Endothelial cell of umbilical vein (primary cell): ENCODE measurements around the gene REPS2. TPM values are rescaled to one million over a fixed set of nuclear protein-coding genes. Genes with fewer than 3 reads are reported as not detected.

ENCODE experiments used
- BruUV-seq: library from RNA; stranded (reverse); fragments of 400-500 nt; replicated peaks from 2 replicates; lab custom pipeline; 2021; lab: Mats Ljungman, UMichigan
- CTCF ChIA-PET: fragments of 300-600, 350-600 bp; sonication (Branson Sonifier 250); formaldehyde crosslinking; loops from one replicate; lab custom pipeline; 2021; ENCODE audit warnings: antibody characterized with exemption, inconsistent platforms; lab: Charles Lee
- POLR2A ChIA-PET: fragments of 300-600, 350-600 bp; sonication (Branson Sonifier 250); formaldehyde crosslinking; loops from one replicate; lab custom pipeline; 2021; ENCODE audit warnings: antibody characterized with exemption, inconsistent platforms; lab: Charles Lee
- DNase-seq: peaks from one replicate; pipeline ENCODE4 v3.0.0-alpha.2; 2011; ENCODE audit warnings: low read depth, low spot score
- FAIRE-seq: peaks from 2 replicates; lab custom pipeline; 2011; peaks lifted over from hg19 to GRCh38; lab: Jason Lieb, UNC
- H2AFZ ChIP-seq: 2 replicates; pipeline ENCODE4 v1.6.0; 2012; ENCODE audit warnings: low read depth, low read length, control low read depth, inconsistent platforms
- H3K27ac ChIP-seq: 2 replicates; pipeline ENCODE4 v1.5.1; 2011; ENCODE audit warnings: low read depth, mild to moderate bottlenecking, control low read depth, low read length, moderate library complexity; ENCODE audit not compliant: insufficient read depth
- H3K27me3 ChIP-seq, 2 experiments: 2 replicates each; pipeline versions ENCODE4 v1.6.0 to v1.6.1; 2011; ENCODE audit warnings: low read length in 2 of 2, mixed read lengths in 1 of 2; ENCODE audit not compliant: control insufficient read depth in 2 of 2, insufficient read depth in 2 of 2
- H3K36me3 ChIP-seq, 2 experiments: 2 replicates in 1 of 2; 3 replicates in 1 of 2; pipeline ENCODE4 v1.5.1; 2011; ENCODE audit warnings: low read length in 2 of 2, mild to moderate bottlenecking in 1 of 2, moderate library complexity in 1 of 2; ENCODE audit not compliant: control insufficient read depth in 2 of 2, insufficient read depth in 2 of 2; ENCODE audit errors: extremely low read depth in 1 of 2
- H3K4me1 ChIP-seq: 3 replicates; pipeline ENCODE4 v1.5.1; 2011; ENCODE audit warnings: mild to moderate bottlenecking, low read length; ENCODE audit not compliant: control insufficient read depth, insufficient read depth; ENCODE audit errors: extremely low read depth
- H3K4me2 ChIP-seq: 2 replicates; pipeline ENCODE4 v1.6.1; 2011; ENCODE audit warnings: low read length, control low read depth, mixed read lengths; ENCODE audit not compliant: insufficient read depth
- H3K4me3 ChIP-seq, 3 experiments: fragments of 200-600 bp in 1 of 3; sonication (generic), shearing (Covaris generic) in 1 of 3; replicated peaks in 1 of 3; 2 replicates each; pipeline ENCODE4 v1.5.1; 2011 to 2016; ENCODE audit warnings: control low read depth in 3 of 3, low read length in 3 of 3, mild to moderate bottlenecking in 2 of 3, inconsistent platforms in 1 of 3, low read depth in 1 of 3, moderate library complexity in 1 of 3; ENCODE audit not compliant: insufficient read depth in 1 of 3
- H3K79me2 ChIP-seq: 2 replicates; pipeline ENCODE4 v1.6.0; 2012; ENCODE audit warnings: low read length, inconsistent platforms; ENCODE audit not compliant: control insufficient read depth, insufficient read depth
- H3K9ac ChIP-seq: replicated peaks from 2 replicates; pipeline ENCODE3; 2011; ENCODE audit warnings: low read length, control low read depth; ENCODE audit not compliant: insufficient read depth; ENCODE audit errors: extremely low read depth
- H3K9me1 ChIP-seq: replicated peaks from 3 replicates; pipeline ENCODE4 v1.6.0; 2011; ENCODE audit warnings: mild to moderate bottlenecking, low read length; ENCODE audit not compliant: control insufficient read depth, insufficient read depth; ENCODE audit errors: extremely low read depth
- H3K9me3 ChIP-seq: replicated peaks from 2 replicates; pipeline ENCODE4 v1.5.1; 2012; ENCODE audit warnings: low read length, inconsistent platforms; ENCODE audit not compliant: control insufficient read depth, insufficient read depth
- H4K20me1 ChIP-seq: replicated peaks from 2 replicates; pipeline ENCODE3; 2011; ENCODE audit warnings: mild to moderate bottlenecking, low read length; ENCODE audit not compliant: control insufficient read depth, insufficient read depth; ENCODE audit errors: extremely low read depth
- CTCF ChIP-seq, 2 donors: IDR thresholded peaks; 1 replicate in 1 of 2; 2 replicates in 1 of 2; pipeline ENCODE4 v1.5.1; 2011; ENCODE audit warnings: low read length in 2 of 2, mild to moderate bottlenecking in 2 of 2, moderate library complexity in 2 of 2, control low read depth in 1 of 2, inconsistent platforms in 1 of 2, low read depth in 1 of 2; ENCODE audit not compliant: insufficient read depth in 1 of 2; ENCODE audit errors: extremely low read depth in 1 of 2
- EZH2 ChIP-seq: IDR thresholded peaks from 2 replicates; pipeline ENCODE4 v1.6.1; 2012; ENCODE audit warnings: borderline replicate concordance, low read depth, mild to moderate bottlenecking, moderate library complexity, low read length, inconsistent platforms; ENCODE audit not compliant: severe bottlenecking
- FOS ChIP-seq: IDR thresholded peaks from 2 replicates; pipeline ENCODE4 v1.6.1; 2011; ENCODE audit warnings: mild to moderate bottlenecking, low read length, moderate library complexity, borderline replicate concordance; ENCODE audit not compliant: insufficient read depth
- GATA2 ChIP-seq: IDR thresholded peaks from 2 replicates; pipeline ENCODE4 v1.7.0; 2011; ENCODE audit warnings: low read depth, mild to moderate bottlenecking, moderate library complexity, mixed read lengths, low read length; ENCODE audit not compliant: insufficient read length, insufficient read depth
- JUN ChIP-seq: IDR thresholded peaks from 2 replicates; pipeline ENCODE4 v1.6.1; 2011; ENCODE audit warnings: borderline replicate concordance, low read depth; ENCODE audit not compliant: insufficient read length, insufficient read depth
- MYC ChIP-seq: IDR thresholded peaks from one replicate; pipeline ENCODE4 v1.6.1; 2011; ENCODE audit warnings: mild to moderate bottlenecking, low read depth, low read length
- POLR2A ChIP-seq: IDR thresholded peaks from 2 replicates; pipeline ENCODE4 v1.6.1; 2012; ENCODE audit warnings: low read depth, mild to moderate bottlenecking, control low read depth, low read length
- POLR2AphosphoS5 ChIP-seq: IDR thresholded peaks from 2 replicates; pipeline ENCODE4 v1.6.1; 2012; ENCODE audit warnings: low read depth, mild to moderate bottlenecking, control low read depth, low read length, moderate library complexity; ENCODE audit not compliant: insufficient read depth
- dilution Hi-C: fragments of 300-500 bp; cut with MboI; formaldehyde crosslinking; loops from one replicate; pipeline ENCODE4 v1.15.0; 2019; ENCODE audit warnings: low sequenced_read_pairs; ENCODE audit not compliant: extremely low pct_ligation_motif_present
- intact Hi-C: fragments of 100-400 bp; cut with micrococcal nuclease; formaldehyde crosslinking; loops from one replicate; pipeline ENCODE4 v1.10.0; 2022
- polyA plus RNA-seq, 4 experiments: library from polyadenylated mRNA; depleted of rRNA in 3 of 4; stranded (reverse) in 3 of 4; unstranded in 1 of 4; fragments of >200 nt; gene quantifications; 2 replicates each; pipeline versions ENCODE4 v1.2.1 to v1.2.3, GENCODE V29; 2011 to 2012; ENCODE audit warnings: missing spikeins in 1 of 4
- total RNA-seq: library from RNA; stranded (reverse); gene quantifications from 2 replicates; pipeline ENCODE4 v1.2.3, GENCODE V29; 2021
- TF ChIP-seq, protein P1 (sequence below): IDR thresholded peaks from 2 replicates; pipeline ENCODE4 v1.6.1; 2011; ENCODE audit not compliant: insufficient read depth, insufficient read length

The REPS2 gene
- total and polyA plus RNA-seq, 2 donors (not counting 3 experiments of a cell fraction or from before 2014, with no cell fraction given): 0.91 to 2.6 TPM

DNA sequence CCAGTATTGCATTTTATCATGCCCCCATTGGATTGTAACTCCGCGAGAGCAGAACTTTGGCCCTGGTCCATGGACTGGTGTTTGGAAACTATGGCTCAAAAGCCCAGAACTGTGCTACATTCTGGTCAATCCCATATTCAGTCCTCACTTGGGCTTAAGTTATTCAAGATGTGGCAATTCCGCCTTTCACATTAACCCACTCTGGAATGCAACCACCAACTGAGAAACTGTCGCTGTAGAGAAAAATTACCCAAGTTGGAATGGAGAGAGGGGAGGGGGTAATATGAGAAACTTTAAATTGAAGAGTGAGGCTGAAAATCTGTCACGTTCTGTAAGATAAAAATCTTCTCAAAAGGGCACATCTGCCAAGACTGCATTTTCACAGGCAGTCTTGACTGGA lies 239.0 kb downstream of the REPS2 start:
- FAIRE-seq (no peak), DNase-seq (no peak)
- H3K36me3 ChIP-seq: no peaks in the 10 kb centered on the region
- dilution Hi-C loops: no loop called here
- ChIA-PET CTCF (no interaction called here), POLR2A (no interaction called here)
- H4K20me1 ChIP-seq: no peaks in the 10 kb centered on the region
- no peaks in the 10 kb centered on the region for H3K9me1 ChIP-seq
- intact Hi-C loops: no loop called here
- H2AFZ ChIP-seq: no peak overlapping the region
- TF ChIP-seq GATA2 (no peak), FOS (no peak), MYC (no peak), POLR2A (no peak), POLR2AphosphoS5 (no peak), CTCF (IDR thresholded peaks at IDR 0.05; ENCODE audit: extremely low read depth in 1 of 2, insufficient read depth in 1 of 2, low read depth in 1 of 2, low read length in 2 of 2) (no peak), JUN (no peak), EZH2 (no peak)
- TF ChIP-seq, protein P1, sequence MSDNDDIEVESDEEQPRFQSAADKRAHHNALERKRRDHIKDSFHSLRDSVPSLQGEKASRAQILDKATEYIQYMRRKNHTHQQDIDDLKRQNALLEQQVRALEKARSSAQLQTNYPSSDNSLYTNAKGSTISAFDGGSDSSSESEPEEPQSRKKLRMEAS: no peak
- BruUV-seq: no TSS peak
- no peak overlapping the region for H3K9ac ChIP-seq
- H3K9me3 ChIP-seq: no peaks in the 10 kb centered on the region
- no peaks in the 10 kb centered on the region for H3K4me1 ChIP-seq
- H3K27me3 ChIP-seq: no peaks in the 10 kb centered on the region
- H3K4me2 ChIP-seq: no peak overlapping the region
- no peak overlapping the region for H3K27ac ChIP-seq
- no peaks in the 10 kb centered on the region for H3K79me2 ChIP-seq
- no peak overlapping the region for H3K4me3 ChIP-seq
